ENCODE data around the gene MEIS1. TPM values are rescaled to one million over a fixed set of nuclear protein-coding genes. Genes with fewer than 3 reads are reported as not detected.

The MEIS1 gene
- total and polyA plus RNA-seq, 3 donors from 2014 or later = 10.8 to 13.8 (median 13.5) TPM

- H3K4me3 ChIP-seq = peak overlapping the region in 1 of 2 donors; percentile 59
- no peaks in the 10 kb centered on the region for H3K9me3 ChIP-seq
- no peaks in the 10 kb centered on the region for H3K36me3 ChIP-seq (ENCODE audit: low read depth, missing control alignments)
- TF ChIP-seq CTCF (IDR thresholded peaks at IDR 0.05) (no peak), POLR2A (IDR thresholded peaks at IDR 0.05) (no peak)
- H3K4me1 ChIP-seq = peaks cover 3% of the 10 kb centered on the region
- H3K27me3 ChIP-seq = no peaks in the 10 kb centered on the region
- WGBS, 2 donors = 36 to 41% methylated on average over 17 of the region's 17 CpGs
- no peak for DNase-seq
- intact Hi-C loops (cut with DNase I; ENCODE audit: low total_unique reads) = no loop called here
- H3K27ac ChIP-seq = peak overlapping the region; percentile 27 to 89
Observed at GRCh38 chr2:66443186-66443978, 8.5 kb downstream of the MEIS1 start.

GRCh38 chr2:66443979-66444861 is 9.3 kb downstream of the MEIS1 start:
- H3K27me3 ChIP-seq = no peaks in the 10 kb centered on the region
- no peak for TF ChIP-seq CTCF (IDR thresholded peaks at IDR 0.05)
- no peak for TF ChIP-seq POLR2A (IDR thresholded peaks at IDR 0.05)
- intact Hi-C loops (cut with DNase I; ENCODE audit: low total_unique reads) = no loop called here
- peaks cover 3% of the 10 kb centered on the region for H3K4me1 ChIP-seq
- peak; percentile 29 for DNase-seq
- H3K4me3 ChIP-seq = peak overlapping the region in 1 of 2 donors; percentile 59
- no peaks in the 10 kb centered on the region for H3K9me3 ChIP-seq
- H3K27ac ChIP-seq = peak overlapping the region; percentile 27 to 89
- 35 to 47% methylated on average over 31 to 33 of the region's 33 CpGs for WGBS, 2 donors
- no peaks in the 10 kb centered on the region for H3K36me3 ChIP-seq (ENCODE audit: low read depth, missing control alignments)

GRCh38 chr2:66445076-66445924 is 10.4 kb downstream of the MEIS1 start:
- no peak for DNase-seq
- 24 to 49% methylated on average over 43 to 52 of the region's 52 CpGs for WGBS, 2 donors
- no peaks in the 10 kb centered on the region for H3K36me3 ChIP-seq (ENCODE audit: low read depth, missing control alignments)
- H3K27me3 ChIP-seq = no peaks in the 10 kb centered on the region
- H3K9me3 ChIP-seq = no peaks in the 10 kb centered on the region
- TF ChIP-seq POLR2A (IDR thresholded peaks at IDR 0.05) = no peak
- H3K4me3 ChIP-seq = peak overlapping the region; percentile 34 to 59
- H3K4me1 ChIP-seq = peaks cover 3% of the 10 kb centered on the region
- peak overlapping the region; percentile 73 to 89 for H3K27ac ChIP-seq
- intact Hi-C loops (cut with DNase I; ENCODE audit: low total_unique reads) = no loop called here

- no peaks in the 10 kb centered on the region for H3K27me3 ChIP-seq
- peak overlapping the region; percentile 73 to 89 for H3K27ac ChIP-seq
- H3K36me3 ChIP-seq (ENCODE audit: low read depth, missing control alignments) = no peaks in the 10 kb centered on the region
- H3K4me3 ChIP-seq = peak overlapping the region; percentile 34 to 59
- H3K9me3 ChIP-seq = no peaks in the 10 kb centered on the region
- WGBS, 2 donors = 28 to 39% methylated on average over 37 to 64 of the region's 66 CpGs
- intact Hi-C loops (cut with DNase I; ENCODE audit: low total_unique reads) = no loop called here
- peaks cover 3% of the 10 kb centered on the region for H3K4me1 ChIP-seq
- TF ChIP-seq POLR2A (IDR thresholded peaks at IDR 0.05) (no peak), CTCF (IDR thresholded peaks at IDR 0.05) (no peak)
- DNase-seq = peak; percentile 37
Observed at GRCh38 chr2:66445925-66446871, 11.3 kb downstream of the MEIS1 start.

All from testis (tissue), 3 donors.